ENCODE results near the gene DHODH. TPM values are rescaled to one million over a fixed set of nuclear protein-coding genes. Genes with fewer than 3 reads are reported as not detected.

The DHODH gene
- total and polyA plus RNA-seq, 2 of the 8 experiments (the other 6 are each of a cell fraction or from before 2014, with no cell fraction given) = 9.1 to 19.4 TPM

DNA sequence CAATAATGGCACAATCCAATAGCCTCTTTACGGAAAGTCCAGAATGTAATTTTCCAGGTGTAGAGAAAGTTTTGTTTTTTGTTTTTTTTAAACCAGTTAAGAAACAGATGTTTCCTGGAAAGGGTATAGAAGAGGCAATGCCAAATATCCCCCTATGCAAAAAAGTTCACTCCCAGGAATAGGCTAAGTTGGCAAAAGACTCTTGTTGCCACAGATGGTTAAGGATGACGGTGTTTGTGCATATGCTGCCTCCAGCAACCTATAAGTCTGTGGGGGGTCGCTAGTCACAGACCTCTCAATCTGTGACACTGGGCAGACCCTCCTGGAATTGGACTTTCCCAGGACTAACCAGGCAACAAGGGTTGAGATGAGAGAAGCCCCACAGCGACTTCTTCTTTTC is 24.9 kb downstream of the DHODH start:
- CTCF ChIA-PET (ENCODE audit: partially characterized antibody) = interaction anchor here (1.4 kb wide), 1 partner anchor 11 kb away, joined by 3 read pairs; no protein-coding TSS in a partner anchor
- 87% methylated on average over 4 of the region's 4 CpGs; no CpG with 5 or more reads in 1 of the 2 experiments for WGBS, 2 experiments (ENCODE audit: extremely low coverage in 1 of 2, insufficient coverage in 1 of 2, insufficient read length in 1 of 2, insufficient replicate concordance in 2 of 2, low coverage in 1 of 2, low lambda C conversion rate in 2 of 2, missing lambda C conversion rate in 1 of 2)
- no peak for TF ChIP-seq EP300 (IDR thresholded peaks at IDR 0.05; ENCODE audit: borderline replicate concordance in 1 of 2, low read depth in 2 of 2, low read length in 2 of 2)

More for the DNA sequence above, 24.9 kb downstream of the DHODH start:
- Histone ChIP-seq H3K27me3 (replicated peaks in 1 of 4; ENCODE audit: control insufficient read depth in 3 of 4, extremely low read depth in 1 of 4, insufficient read depth in 3 of 4, low read length in 3 of 4) (no peaks in the 10 kb centered on the region), H3K56ac (replicated peaks; ENCODE audit: insufficient read length, low read depth, low read length) (no peak overlapping the region), H4K8ac (ENCODE audit: extremely low read depth, insufficient read depth, low read length) (no peak overlapping the region), H2AFZ (ENCODE audit: low read length) (no peak overlapping the region), H3K27ac (ENCODE audit: low read depth, low read length) (no peak overlapping the region), H2BK120ac (replicated peaks; ENCODE audit: low read depth, low read length) (no peak overlapping the region), H4K91ac (replicated peaks; ENCODE audit: insufficient read length, low read length) (no peak overlapping the region), H4K5ac (ENCODE audit: insufficient read length, low read depth, low read length) (no peak overlapping the region), H2BK15ac (ENCODE audit: low read length) (no peak overlapping the region), H3K4me3 (ENCODE audit: extremely low read depth in 1 of 4, insufficient read depth in 2 of 4, low read depth in 3 of 4, low read length in 4 of 4) (no peak overlapping the region), H2BK5ac (ENCODE audit: low read depth, low read length) (no peak overlapping the region), H3K23ac (ENCODE audit: insufficient read length) (no peak overlapping the region), H3K9ac (replicated peaks in 1 of 4; ENCODE audit: extremely low read depth in 1 of 4, low read depth in 3 of 4, low read length in 3 of 4) (no peak overlapping the region), H2BK12ac (ENCODE audit: low read depth, low read length) (no peak overlapping the region), H3K14ac (ENCODE audit: insufficient read length) (no peak overlapping the region), H3K23me2 (ENCODE audit: low read depth, low read length) (no peaks in the 10 kb centered on the region), H3K79me1 (ENCODE audit: low read depth, low read length) (no peaks in the 10 kb centered on the region), H3K4me1 (replicated peaks in 1 of 4; ENCODE audit: control insufficient read depth in 3 of 4, insufficient read depth in 4 of 4, low read length in 3 of 4) (peaks cover 0 to 4% (median 0%) of the 10 kb centered on the region in 4 experiments; a peak in 2 of 7 replicates), H3K79me2 (ENCODE audit: control insufficient read depth in 1 of 2, insufficient read depth in 2 of 2, low read length in 2 of 2) (no peaks in the 10 kb centered on the region), H3K36me3 (ENCODE audit: control insufficient read depth in 2 of 4, insufficient read depth in 4 of 4, low read length in 3 of 4) (no peaks in the 10 kb centered on the region; a peak in 1 of 8 replicates), H3K4me2 (ENCODE audit: insufficient read depth in 1 of 2, low read depth in 2 of 2, low read length in 2 of 2) (no peak overlapping the region), H3K9me3 (ENCODE audit: insufficient read depth in 2 of 2, low read depth in 1 of 2, low read length in 1 of 2) (no peaks in the 10 kb centered on the region), H4K20me1 (replicated peaks in 1 of 2; ENCODE audit: control insufficient read depth in 1 of 2, insufficient read depth in 2 of 2, low read length in 2 of 2) (no peaks in the 10 kb centered on the region), H2AK5ac (ENCODE audit: low read depth, low read length) (no peak overlapping the region), H3K18ac (ENCODE audit: extremely low read depth, low read length) (no peak overlapping the region), H3K4ac (replicated peaks; ENCODE audit: insufficient read length, low read depth, low read length) (no peak overlapping the region), H2BK20ac (ENCODE audit: low read length) (no peak overlapping the region)
- FAIRE-seq (no peak), DNase-seq (ENCODE audit: low read depth in 1 of 2, low spot score in 2 of 2) (no peak)
- POLR2A ChIA-PET (ENCODE audit: partially characterized antibody) = no interaction called here
